Raji (cell line): ENCODE data around the gene TMEM154.

Source experiments
- POLR2A ChIP-seq: IDR thresholded peaks from 2 replicates; pipeline ENCODE4 v1.6.1; 2011; ENCODE audit warnings: low read depth, low read length, control low read depth; ENCODE audit not compliant: insufficient read depth

The TMEM154 gene

GRCh38 chr4:152630324-152630723 is 49.5 kb downstream of the TMEM154 start:
- TF ChIP-seq POLR2A: no peak

- TF ChIP-seq POLR2A: no peak
Observed at GRCh38 chr4:152629908-152630307, 49.9 kb downstream of the TMEM154 start.

- TF ChIP-seq POLR2A: no peak
Observed at GRCh38 chr4:152628128-152628527, 51.7 kb downstream of the TMEM154 start.

- TF ChIP-seq POLR2A: no peak
Observed at GRCh38 chr4:152626790-152627189, 53.0 kb downstream of the TMEM154 start.

- no peak for TF ChIP-seq POLR2A
Observed at GRCh38 chr4:152620915-152621314, 58.9 kb downstream of the TMEM154 start.

- no peak for TF ChIP-seq POLR2A
Observed at GRCh38 chr4:152620218-152620617, 59.6 kb downstream of the TMEM154 start.

GRCh38 chr4:152619556-152619955 is 60.2 kb downstream of the TMEM154 start:
- no peak for TF ChIP-seq POLR2A

GRCh38 chr4:152618971-152619370 is 60.8 kb downstream of the TMEM154 start:
- TF ChIP-seq POLR2A: no peak

- TF ChIP-seq POLR2A: no peak
Observed at GRCh38 chr4:152616804-152617203, 63.0 kb downstream of the TMEM154 start.

- TF ChIP-seq POLR2A: no peak
Observed at GRCh38 chr4:152613841-152614721, 65.7 kb downstream of the TMEM154 start.

- no peak for TF ChIP-seq POLR2A
Observed at GRCh38 chr4:152613351-152613750, 66.4 kb downstream of the TMEM154 start.

- TF ChIP-seq POLR2A: no peak
Observed at GRCh38 chr4:152610131-152610530, 69.7 kb downstream of the TMEM154 start.

- no peak for TF ChIP-seq POLR2A
Observed at GRCh38 chr4:152609481-152609880, 70.3 kb downstream of the TMEM154 start.

- no peak for TF ChIP-seq POLR2A
Observed at GRCh38 chr4:152607178-152607577, 72.6 kb downstream of the TMEM154 start.

GRCh38 chr4:152606753-152607152 is 73.0 kb downstream of the TMEM154 start:
- no peak for TF ChIP-seq POLR2A

- no peak for TF ChIP-seq POLR2A
Observed at GRCh38 chr4:152605641-152606335, 74.0 kb downstream of the TMEM154 start.
